Measurements from ENCODE around the gene NLRP6.

DNA sequence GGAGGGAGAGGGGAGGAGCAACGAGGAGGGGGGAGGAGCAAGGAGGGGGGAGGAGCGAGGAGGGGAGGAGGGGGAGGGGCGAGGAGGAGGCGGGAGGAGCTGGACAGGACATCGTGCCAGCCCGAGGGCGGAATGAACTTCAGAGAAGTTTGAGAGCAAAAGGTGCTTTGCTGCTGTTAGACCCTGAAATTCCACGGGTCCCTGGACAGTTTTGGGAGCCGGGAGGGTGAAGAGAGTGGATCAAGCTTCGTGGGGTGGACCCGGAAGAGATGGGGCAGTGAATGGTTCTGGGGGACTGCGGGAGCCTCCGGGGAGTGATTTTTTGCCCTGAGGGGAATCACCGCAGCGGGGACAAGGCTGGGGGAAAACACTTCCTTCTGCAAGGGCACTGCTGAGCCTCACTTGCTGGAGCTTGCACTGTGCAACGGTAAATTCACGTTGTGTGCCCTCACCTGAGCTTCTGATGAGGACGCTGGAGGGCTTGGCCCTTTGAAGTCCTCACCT lies 10.7 kb upstream of the NLRP6 start:
- TF ChIP-seq, protein P1, sequence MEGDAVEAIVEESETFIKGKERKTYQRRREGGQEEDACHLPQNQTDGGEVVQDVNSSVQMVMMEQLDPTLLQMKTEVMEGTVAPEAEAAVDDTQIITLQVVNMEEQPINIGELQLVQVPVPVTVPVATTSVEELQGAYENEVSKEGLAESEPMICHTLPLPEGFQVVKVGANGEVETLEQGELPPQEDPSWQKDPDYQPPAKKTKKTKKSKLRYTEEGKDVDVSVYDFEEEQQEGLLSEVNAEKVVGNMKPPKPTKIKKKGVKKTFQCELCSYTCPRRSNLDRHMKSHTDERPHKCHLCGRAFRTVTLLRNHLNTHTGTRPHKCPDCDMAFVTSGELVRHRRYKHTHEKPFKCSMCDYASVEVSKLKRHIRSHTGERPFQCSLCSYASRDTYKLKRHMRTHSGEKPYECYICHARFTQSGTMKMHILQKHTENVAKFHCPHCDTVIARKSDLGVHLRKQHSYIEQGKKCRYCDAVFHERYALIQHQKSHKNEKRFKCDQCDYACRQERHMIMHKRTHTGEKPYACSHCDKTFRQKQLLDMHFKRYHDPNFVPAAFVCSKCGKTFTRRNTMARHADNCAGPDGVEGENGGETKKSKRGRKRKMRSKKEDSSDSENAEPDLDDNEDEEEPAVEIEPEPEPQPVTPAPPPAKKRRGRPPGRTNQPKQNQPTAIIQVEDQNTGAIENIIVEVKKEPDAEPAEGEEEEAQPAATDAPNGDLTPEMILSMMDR (IDR thresholded peaks at IDR 0.05; ENCODE audit: low read depth, low read length), result no peak
- TF ChIP-seq EZH2phosphoT487 (IDR thresholded peaks at IDR 0.05; ENCODE audit: low read depth), result no peak

Measured in OCI-LY3 (cell line).